Right hindlimb (tissue), 1 donor: Measurements from ENCODE around the gene APOC1.

Source experiments
- DNase-seq: peaks from one replicate; pipeline ENCODE4 v3.0.0-alpha.2; 2018

APOC1 gene

GRCh38 chr19:44957526-44957925, 43.1 kb downstream of the APOC1 start:
- no peak for DNase-seq

GRCh38 chr19:44958090-44958489, 43.7 kb downstream of the APOC1 start:
- no peak for DNase-seq

- DNase-seq = no peak
Measured at GRCh38 chr19:44959691-44960090, 45.3 kb downstream of the APOC1 start.

- DNase-seq = no peak
Measured at GRCh38 chr19:44960906-44961728, 46.7 kb downstream of the APOC1 start.

- no peak for DNase-seq
Measured at GRCh38 chr19:44961821-44962220, 47.4 kb downstream of the APOC1 start.

- no peak for DNase-seq
Measured at GRCh38 chr19:44968118-44968517, 53.7 kb downstream of the APOC1 start.

- no peak for DNase-seq
Measured at GRCh38 chr19:44968670-44969069, 54.3 kb downstream of the APOC1 start.
